GM18867 (cell line): ENCODE data around the gene NAALADL2.
"Not testable (repeated sequence)": the region's sequence is repeated elsewhere in the genome, so short reads cannot be mapped to it uniquely, and the experiment has no call there.

Source experiments
- ATAC-seq: cut with Tn5 transposase; IDR thresholded peaks from one replicate; pipeline ENCODE4 v1.9.1; 2021; ENCODE audit warnings: mild to moderate bottlenecking, moderate library complexity; ENCODE audit not compliant: unreplicated experiment

The NAALADL2 gene

GRCh38 chr3:175343946-175344345 lies 484.8 kb downstream of the NAALADL2 start:
- ATAC-seq: no peak

GRCh38 chr3:175346573-175347356 lies 487.6 kb downstream of the NAALADL2 start:
- peak; percentile 61 for ATAC-seq

GRCh38 chr3:175349168-175349567 lies 490.0 kb downstream of the NAALADL2 start:
- ATAC-seq: peak; percentile 69

- peak; percentile 47 for ATAC-seq
Observed at GRCh38 chr3:175355801-175356335, 496.7 kb downstream of the NAALADL2 start.

GRCh38 chr3:175356899-175357324 lies 497.8 kb downstream of the NAALADL2 start:
- no peak for ATAC-seq

GRCh38 chr3:175357758-175358157 lies 498.6 kb downstream of the NAALADL2 start:
- ATAC-seq: no peak

GRCh38 chr3:175358935-175359334 lies 499.8 kb downstream of the NAALADL2 start:
- ATAC-seq: no peak

- not testable (repeated sequence) for ATAC-seq
Observed at GRCh38 chr3:175370426-175370825, 511.3 kb downstream of the NAALADL2 start.

- not testable (repeated sequence) for ATAC-seq
Observed at GRCh38 chr3:175371187-175371586, 512.1 kb downstream of the NAALADL2 start.

GRCh38 chr3:175374705-175375104 lies 515.6 kb downstream of the NAALADL2 start:
- no peak for ATAC-seq

- ATAC-seq: peak; percentile 97
Observed at GRCh38 chr3:175378348-175378747, 519.2 kb downstream of the NAALADL2 start.

GRCh38 chr3:175381685-175382084 lies 522.6 kb downstream of the NAALADL2 start:
- no peak for ATAC-seq

GRCh38 chr3:175383371-175383770 lies 524.2 kb downstream of the NAALADL2 start:
- ATAC-seq: no peak

- no peak for ATAC-seq
Observed at GRCh38 chr3:175383813-175384212, 524.7 kb downstream of the NAALADL2 start.

GRCh38 chr3:175384569-175384968 lies 525.4 kb downstream of the NAALADL2 start:
- no peak for ATAC-seq

GRCh38 chr3:175386630-175387029 lies 527.5 kb downstream of the NAALADL2 start:
- no peak for ATAC-seq

GRCh38 chr3:175389560-175389959 lies 530.4 kb downstream of the NAALADL2 start:
- no peak for ATAC-seq

- no peak for ATAC-seq
Observed at GRCh38 chr3:175391601-175392000, 532.5 kb downstream of the NAALADL2 start.

- ATAC-seq: no peak
Observed at GRCh38 chr3:175392653-175393052, 533.5 kb downstream of the NAALADL2 start.

- ATAC-seq: no peak
Observed at GRCh38 chr3:175397372-175397771, 538.2 kb downstream of the NAALADL2 start.

- no peak for ATAC-seq
Observed at GRCh38 chr3:175398676-175399075, 539.5 kb downstream of the NAALADL2 start.

- ATAC-seq: no peak
Observed at GRCh38 chr3:175399156-175399840, 540.2 kb downstream of the NAALADL2 start.
